Esophagus squamous epithelium (tissue), 5 donors: ENCODE data around the gene LAMA5. TPM values are rescaled to one million over a fixed set of nuclear protein-coding genes. Genes with fewer than 3 reads are reported as not detected.

Source experiments
- DNase-seq: peaks from one replicate; lab custom pipeline; 2025; lab: John Stamatoyannopoulos, UW
- H3K27ac ChIP-seq, 4 donors: fragments of 200-600 bp; sonication (generic); one replicate each; pipeline ENCODE4 v1.5.1; 2016 to 2019; ENCODE audit warnings: mild to moderate bottlenecking in 1 of 4
- H3K27me3 ChIP-seq, 4 donors: fragments of 200-600 bp; sonication (generic); 1 replicate in 3 of 4; 2 replicates in 1 of 4; pipeline versions ENCODE4 v1.5.1 to v1.6.0; 2017 to 2021; ENCODE audit warnings: antibody characterized with exemption in 1 of 4
- H3K36me3 ChIP-seq, 3 donors: fragments of 200-600 bp; sonication (generic); one replicate each; pipeline ENCODE4 v1.5.1; 2016 to 2019
- H3K4me1 ChIP-seq, 3 donors: fragments of 200-600 bp; sonication (generic); one replicate each; pipeline ENCODE4 v1.5.1; 2017 to 2019
- H3K4me3 ChIP-seq, 4 donors: fragments of 200-600 bp; sonication (generic); 1 replicate in 3 of 4; 2 replicates in 1 of 4; pipeline ENCODE4 v1.5.1; 2016 to 2019; ENCODE audit warnings: mild to moderate bottlenecking in 2 of 4, moderate library complexity in 1 of 4
- H3K9me3 ChIP-seq, 3 donors: fragments of 200-600 bp; sonication (generic); one replicate each; pipeline ENCODE4 v1.5.1; 2016 to 2019
- POLR2A ChIP-seq, 4 donors: fragments of 450-650 bp; IDR thresholded peaks; one replicate each; pipeline ENCODE4 v1.6.1; 2017; ENCODE audit warnings: antibody characterized with exemption in 4 of 4, mild to moderate bottlenecking in 4 of 4, moderate library complexity in 3 of 4
- WGBS, 2 donors: methylation state at CpG; one replicate each; pipeline ENCODE4 v1.1.5; 2018; 5-methylcytosine and 5-hydroxymethylcytosine counted together
- intact Hi-C: fragments of 100-400 bp; cut with DNase I; formaldehyde crosslinking; loops from one replicate; pipeline ENCODE4 v1.15.0; 2022
- total RNA-seq, 4 donors: library from RNA; depleted of rRNA; stranded (reverse); fragments of >200 nt; gene quantifications; one replicate each; pipeline ENCODE4 v1.1.0, GENCODE V29; 2016
- TF ChIP-seq, protein P1 (sequence below), 6 experiments: fragments of 450-650 bp in 4 of 6; fragments of 200-600 bp in 2 of 6; sonication (generic) in 2 of 6; IDR thresholded peaks; one replicate each; pipeline ENCODE4 v1.5.1; 2016 to 2019; ENCODE audit warnings: antibody characterized with exemption in 6 of 6, mild to moderate bottlenecking in 4 of 6, moderate library complexity in 4 of 6
- donor health status: DM: yes; HTN: yes; CAD: no.

LAMA5 gene
- total RNA-seq, 4 donors from 2014 or later: 60.4 to 127 (median 98.9) TPM

- no peaks in the 10 kb centered on the region for H3K9me3 ChIP-seq
- peaks cover 0 to 2% (median 0%) of the 10 kb centered on the region in 3 donors for H3K4me1 ChIP-seq
- WGBS, 2 donors: 92 to 94% methylated on average over 7 to 15 of the region's 44 CpGs
- no peak for TF ChIP-seq POLR2A (IDR thresholded peaks at IDR 0.05)
- TF ChIP-seq, protein P1, sequence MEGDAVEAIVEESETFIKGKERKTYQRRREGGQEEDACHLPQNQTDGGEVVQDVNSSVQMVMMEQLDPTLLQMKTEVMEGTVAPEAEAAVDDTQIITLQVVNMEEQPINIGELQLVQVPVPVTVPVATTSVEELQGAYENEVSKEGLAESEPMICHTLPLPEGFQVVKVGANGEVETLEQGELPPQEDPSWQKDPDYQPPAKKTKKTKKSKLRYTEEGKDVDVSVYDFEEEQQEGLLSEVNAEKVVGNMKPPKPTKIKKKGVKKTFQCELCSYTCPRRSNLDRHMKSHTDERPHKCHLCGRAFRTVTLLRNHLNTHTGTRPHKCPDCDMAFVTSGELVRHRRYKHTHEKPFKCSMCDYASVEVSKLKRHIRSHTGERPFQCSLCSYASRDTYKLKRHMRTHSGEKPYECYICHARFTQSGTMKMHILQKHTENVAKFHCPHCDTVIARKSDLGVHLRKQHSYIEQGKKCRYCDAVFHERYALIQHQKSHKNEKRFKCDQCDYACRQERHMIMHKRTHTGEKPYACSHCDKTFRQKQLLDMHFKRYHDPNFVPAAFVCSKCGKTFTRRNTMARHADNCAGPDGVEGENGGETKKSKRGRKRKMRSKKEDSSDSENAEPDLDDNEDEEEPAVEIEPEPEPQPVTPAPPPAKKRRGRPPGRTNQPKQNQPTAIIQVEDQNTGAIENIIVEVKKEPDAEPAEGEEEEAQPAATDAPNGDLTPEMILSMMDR (IDR thresholded peaks at IDR 0.05): no peak
- peaks cover 0 to 55% (median 4%) of the 10 kb centered on the region in 3 donors for H3K36me3 ChIP-seq
- H3K27ac ChIP-seq: no peak overlapping the region
- no peak for DNase-seq
- no peaks in the 10 kb centered on the region for H3K27me3 ChIP-seq
- H3K4me3 ChIP-seq: no peak overlapping the region
- intact Hi-C loops: no loop called here
These were observed 27.4 kb upstream of the LAMA5 start for GRCh38 chr20:62394248-62395245.

DNA sequence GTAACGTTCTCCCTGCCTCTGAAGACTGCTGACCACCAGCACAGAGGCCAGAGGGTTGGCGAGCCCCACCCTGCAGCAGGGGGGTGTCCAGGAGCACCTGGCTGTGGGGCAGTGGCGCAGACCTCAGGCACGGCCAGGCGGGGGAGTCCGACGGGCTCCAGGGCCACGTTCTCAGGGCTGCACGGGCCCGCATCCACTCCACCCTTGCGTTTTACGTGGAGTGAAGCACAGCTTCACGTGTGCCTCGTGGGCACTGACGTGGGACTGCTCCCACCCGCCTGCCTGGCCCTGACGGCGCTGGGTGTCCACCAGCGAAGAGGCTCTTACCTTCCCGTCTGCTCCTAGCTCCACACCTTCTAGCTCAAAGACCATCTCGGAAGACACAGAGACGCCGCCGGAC, 26.7 kb upstream of the LAMA5 start:
- TF ChIP-seq, protein P1 (IDR thresholded peaks at IDR 0.05): no peak
- TF ChIP-seq POLR2A (IDR thresholded peaks at IDR 0.05): no peak
- H3K36me3 ChIP-seq: peaks cover 0 to 62% (median 9%) of the 10 kb centered on the region in 3 donors

GRCh38 chr20:62393335-62393665, 26.2 kb upstream of the LAMA5 start:
- H3K4me3 ChIP-seq: no peak overlapping the region
- H3K4me1 ChIP-seq: peaks cover 0 to 13% (median 5%) of the 10 kb centered on the region in 3 donors
- no peak for DNase-seq
- no peak for TF ChIP-seq POLR2A (IDR thresholded peaks at IDR 0.05)
- TF ChIP-seq, protein P1 (IDR thresholded peaks at IDR 0.05): no peak
- peaks cover 0 to 68% (median 14%) of the 10 kb centered on the region in 3 donors for H3K36me3 ChIP-seq
- H3K27me3 ChIP-seq: no peaks in the 10 kb centered on the region
- intact Hi-C loops: no loop called here
- 86% methylated on average over 6 of the region's 12 CpGs; no CpG with 5 or more reads in 1 of the 2 donors for WGBS, 2 donors
- H3K27ac ChIP-seq: no peak overlapping the region
- H3K9me3 ChIP-seq: no peaks in the 10 kb centered on the region

More for the DNA sequence above, 26.7 kb upstream of the LAMA5 start:
- Histone ChIP-seq H3K9me3 (no peaks in the 10 kb centered on the region), H3K4me3 (no peak overlapping the region), H3K4me1 (peaks cover 0 to 8% (median 0%) of the 10 kb centered on the region in 3 donors), H3K27ac (no peak overlapping the region), H3K27me3 (no peaks in the 10 kb centered on the region)
- DNase-seq: no peak
- intact Hi-C loops: no loop called here
- WGBS, 2 donors: 80 to 94% methylated on average over 1 to 14 of the region's 24 CpGs

- H3K36me3 ChIP-seq: peaks cover 0 to 72% (median 14%) of the 10 kb centered on the region in 3 donors
These were observed 25.7 kb upstream of the LAMA5 start for GRCh38 chr20:62392621-62393334.

More at GRCh38 chr20:62392621-62393334, 25.7 kb upstream of the LAMA5 start:
- 60 to 78% methylated on average over 2 to 9 of the region's 21 CpGs for WGBS, 2 donors
- Histone ChIP-seq H3K4me3 (no peak overlapping the region), H3K27me3 (no peaks in the 10 kb centered on the region), H3K27ac (no peak overlapping the region), H3K4me1 (peaks cover 5 to 18% (median 10%) of the 10 kb centered on the region in 3 donors), H3K9me3 (no peaks in the 10 kb centered on the region)
- no peak for TF ChIP-seq POLR2A (IDR thresholded peaks at IDR 0.05)
- TF ChIP-seq, protein P1 (IDR thresholded peaks at IDR 0.05): no peak
- DNase-seq: no peak
- intact Hi-C loops: no loop called here
